Activated naive CD4-positive, alpha-beta T cell (primary cell): ENCODE results near the gene METTL23.
A peak's percentile ranks its signal among the peaks of the same experiment; 100 is the strongest.
"Not testable (repeated sequence)": the region's sequence is repeated elsewhere in the genome, so short reads cannot be mapped to it uniquely, and the experiment has no call there.

Experiments
- DNase-seq, 4 experiments: peaks; one replicate each; lab custom pipeline; 2025; lab: John Stamatoyannopoulos, UW

Gene METTL23

GRCh38 chr17:76695059-76695831 is 31.4 kb upstream of the METTL23 start:
- no peak for DNase-seq

GRCh38 chr17:76696763-76697701 is 29.6 kb upstream of the METTL23 start:
- no peak for DNase-seq

GRCh38 chr17:76697702-76698465 is 28.8 kb upstream of the METTL23 start:
- no peak for DNase-seq

- DNase-seq: not testable (repeated sequence)
These were observed 28.1 kb upstream of the METTL23 start for GRCh38 chr17:76698466-76698977.

GRCh38 chr17:76700270-76700616 is 26.4 kb upstream of the METTL23 start:
- DNase-seq: no peak

GRCh38 chr17:76700617-76701470 is 25.8 kb upstream of the METTL23 start:
- DNase-seq: no peak

GRCh38 chr17:76701471-76701967 is 25.1 kb upstream of the METTL23 start:
- DNase-seq: no peak

- no peak for DNase-seq
These were observed 24.6 kb upstream of the METTL23 start for GRCh38 chr17:76702076-76702475.

- DNase-seq: no peak
These were observed 23.6 kb upstream of the METTL23 start for GRCh38 chr17:76702941-76703637.

- no peak for DNase-seq
These were observed 21.8 kb upstream of the METTL23 start for GRCh38 chr17:76704805-76705204.

GRCh38 chr17:76706817-76707216 is 19.8 kb upstream of the METTL23 start:
- DNase-seq: no peak

- no peak for DNase-seq
These were observed 18.4 kb upstream of the METTL23 start for GRCh38 chr17:76707985-76708807.

- DNase-seq: no peak
These were observed 17.3 kb upstream of the METTL23 start for GRCh38 chr17:76709077-76709950.

- not testable (repeated sequence) for DNase-seq
These were observed 16.4 kb upstream of the METTL23 start for GRCh38 chr17:76709951-76710862.

- peak in 2 of 4 experiments; percentile 30 to 54 for DNase-seq
These were observed 15.6 kb upstream of the METTL23 start, which contains the start of gene MXRA7 for GRCh38 chr17:76710863-76711611. MXRA7 (minus strand) TSS chr17:76710965; CDS start chr17:76710946, 19 bp downstream.

GRCh38 chr17:76712321-76712720 is 14.3 kb upstream of the METTL23 start:
- not testable (repeated sequence) for DNase-seq
